NB4 (cell line): ENCODE data around the gene CDV3.

ENCODE experiments used
- DNase-seq: peaks from one replicate; pipeline ENCODE4 v3.0.0; 2010; ENCODE audit warnings: low read depth
- H3K4me3 ChIP-seq: one replicate; pipeline ENCODE4 v1.5.1; 2011; ENCODE audit warnings: mild to moderate bottlenecking, low read depth, low read length, moderate library complexity
- MYC ChIP-seq: IDR thresholded peaks from 2 replicates; pipeline ENCODE4 v1.6.1; 2011; ENCODE audit warnings: low read depth, low read length
- POLR2A ChIP-seq: IDR thresholded peaks from 2 replicates; pipeline ENCODE4 v1.6.1; 2011; ENCODE audit warnings: mild to moderate bottlenecking; ENCODE audit not compliant: insufficient read length; ENCODE audit errors: extremely low read depth
- TF ChIP-seq, protein P1 (sequence below): IDR thresholded peaks from 2 replicates; pipeline ENCODE4 v1.6.1; 2011; ENCODE audit warnings: low read depth, low read length
- TF ChIP-seq, protein P2 (sequence below): IDR thresholded peaks from one replicate; pipeline ENCODE4 v1.5.1; 2012; ENCODE audit warnings: low read depth, low read length

CDV3 gene

DNA sequence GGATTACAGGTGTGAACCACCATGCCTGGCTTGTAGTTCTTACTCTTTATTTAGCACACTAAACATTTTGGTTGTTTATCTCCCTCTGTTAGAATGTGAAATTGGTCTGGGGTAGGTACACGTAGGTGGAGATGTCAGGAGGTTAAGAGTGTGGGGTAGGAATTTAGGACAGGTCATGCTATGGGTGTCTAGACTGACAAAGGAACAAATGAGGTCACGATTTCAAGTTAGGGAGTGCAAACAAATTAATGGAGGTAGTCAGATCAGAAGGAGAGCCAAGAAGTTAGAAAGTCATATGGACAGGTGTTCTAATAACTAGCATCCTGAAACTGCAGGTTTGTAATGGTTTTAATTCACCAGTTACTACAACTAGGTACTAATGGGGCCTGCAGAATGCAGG is 19.8 kb downstream of the CDV3 start:
- TF ChIP-seq MYC, result no peak
- TF ChIP-seq, protein P1, sequence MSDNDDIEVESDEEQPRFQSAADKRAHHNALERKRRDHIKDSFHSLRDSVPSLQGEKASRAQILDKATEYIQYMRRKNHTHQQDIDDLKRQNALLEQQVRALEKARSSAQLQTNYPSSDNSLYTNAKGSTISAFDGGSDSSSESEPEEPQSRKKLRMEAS, result no peak
- TF ChIP-seq, protein P2, sequence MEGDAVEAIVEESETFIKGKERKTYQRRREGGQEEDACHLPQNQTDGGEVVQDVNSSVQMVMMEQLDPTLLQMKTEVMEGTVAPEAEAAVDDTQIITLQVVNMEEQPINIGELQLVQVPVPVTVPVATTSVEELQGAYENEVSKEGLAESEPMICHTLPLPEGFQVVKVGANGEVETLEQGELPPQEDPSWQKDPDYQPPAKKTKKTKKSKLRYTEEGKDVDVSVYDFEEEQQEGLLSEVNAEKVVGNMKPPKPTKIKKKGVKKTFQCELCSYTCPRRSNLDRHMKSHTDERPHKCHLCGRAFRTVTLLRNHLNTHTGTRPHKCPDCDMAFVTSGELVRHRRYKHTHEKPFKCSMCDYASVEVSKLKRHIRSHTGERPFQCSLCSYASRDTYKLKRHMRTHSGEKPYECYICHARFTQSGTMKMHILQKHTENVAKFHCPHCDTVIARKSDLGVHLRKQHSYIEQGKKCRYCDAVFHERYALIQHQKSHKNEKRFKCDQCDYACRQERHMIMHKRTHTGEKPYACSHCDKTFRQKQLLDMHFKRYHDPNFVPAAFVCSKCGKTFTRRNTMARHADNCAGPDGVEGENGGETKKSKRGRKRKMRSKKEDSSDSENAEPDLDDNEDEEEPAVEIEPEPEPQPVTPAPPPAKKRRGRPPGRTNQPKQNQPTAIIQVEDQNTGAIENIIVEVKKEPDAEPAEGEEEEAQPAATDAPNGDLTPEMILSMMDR, result no peak
- TF ChIP-seq POLR2A, result no peak
- DNase-seq, result no peak
- H3K4me3 ChIP-seq, result no peak overlapping the region

DNA sequence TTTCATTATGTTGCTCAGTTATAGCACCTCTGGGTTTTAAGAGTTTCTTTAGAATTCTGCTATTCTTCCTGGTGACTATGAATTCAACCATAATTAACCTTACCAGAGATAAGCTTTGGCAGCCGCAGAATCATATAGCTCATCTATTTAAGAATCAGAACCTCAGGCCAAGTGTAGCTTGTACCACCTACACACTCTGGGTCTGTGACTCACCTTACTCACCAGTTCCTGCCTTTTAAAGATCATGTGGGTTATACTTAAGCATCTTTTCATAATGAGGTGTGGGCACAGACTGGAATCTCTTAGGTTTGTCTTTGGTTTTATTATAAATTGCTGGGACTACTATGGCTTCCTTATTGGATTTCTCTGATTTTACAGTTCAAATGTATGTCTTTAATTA is 21.9 kb downstream of the CDV3 start:
- TF ChIP-seq, protein P1, result no peak
- TF ChIP-seq POLR2A, result no peak
- H3K4me3 ChIP-seq, result no peak overlapping the region
- DNase-seq, result no peak

DNA sequence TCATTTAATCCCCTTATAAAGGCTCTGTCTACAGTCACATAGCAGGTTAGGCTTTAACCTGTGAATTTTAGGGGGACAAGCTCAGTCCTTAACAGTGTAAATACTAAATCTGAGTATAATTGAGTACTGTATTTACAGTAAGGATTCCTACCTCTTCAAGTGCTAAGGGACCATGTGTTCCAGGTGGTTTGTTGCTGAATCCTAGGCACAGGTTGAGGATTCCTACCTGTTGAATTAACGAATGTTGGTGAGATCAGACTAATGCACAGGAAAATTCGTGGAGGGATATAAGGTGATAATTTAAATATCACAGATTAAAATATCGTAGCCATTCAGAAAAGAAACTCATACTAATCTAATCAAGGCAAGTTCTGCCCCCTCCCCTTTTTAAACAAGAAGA is 24.9 kb downstream of the CDV3 start:
- H3K4me3 ChIP-seq, result no peak overlapping the region
- TF ChIP-seq MYC (no peak), POLR2A (no peak)
- TF ChIP-seq, protein P1, result no peak
- TF ChIP-seq, protein P2, result no peak
- DNase-seq, result no peak

DNA sequence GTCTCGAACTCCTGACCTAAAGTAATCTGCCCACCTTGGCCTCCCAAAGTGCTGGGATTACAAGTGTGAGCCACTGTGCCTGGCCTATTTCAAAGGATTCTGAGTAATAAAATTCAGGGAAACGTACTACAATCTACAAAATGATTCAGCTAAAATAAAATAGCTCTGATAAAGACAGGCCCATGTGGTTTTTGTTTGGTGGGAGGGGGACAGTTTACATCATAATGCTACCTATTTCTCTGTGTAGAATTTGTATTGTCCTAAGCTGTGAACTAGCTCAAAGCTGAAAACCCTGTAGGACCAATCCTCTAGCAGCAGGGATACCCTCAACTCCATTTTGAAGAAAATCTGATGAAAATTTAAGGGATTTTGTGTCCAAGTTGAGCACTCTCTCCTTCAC is 25.8 kb downstream of the CDV3 start:
- TF ChIP-seq, protein P1, result no peak
- TF ChIP-seq, protein P2, result no peak
- TF ChIP-seq MYC (no peak), POLR2A (no peak)
- no peak overlapping the region for H3K4me3 ChIP-seq
- DNase-seq, result no peak

DNA sequence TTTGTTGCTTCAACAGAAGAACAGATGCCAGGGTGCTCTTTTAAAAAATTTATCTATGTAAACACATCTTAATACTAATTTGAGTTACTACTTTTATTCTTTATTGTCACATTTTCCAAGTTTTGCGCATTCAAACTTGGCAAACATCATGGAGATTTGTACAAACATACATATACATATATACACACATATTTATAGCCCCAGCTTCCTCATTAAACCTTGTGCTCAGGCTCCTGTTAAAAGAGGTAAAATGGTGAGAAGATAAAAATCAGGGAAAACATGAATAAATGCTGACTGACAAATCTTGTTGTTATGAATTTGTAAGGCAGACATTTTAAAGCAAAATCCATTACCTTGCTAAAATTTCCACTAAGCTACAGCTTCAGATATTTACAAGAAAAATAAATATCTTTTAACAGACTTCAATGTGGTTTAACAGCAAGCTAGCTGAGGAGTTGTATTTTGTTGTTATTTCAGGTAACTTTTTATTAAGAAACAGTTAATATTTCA is 27.1 kb downstream of the CDV3 start:
- TF ChIP-seq, protein P2, result no peak
- TF ChIP-seq, protein P1, result no peak
- TF ChIP-seq POLR2A, result no peak
- DNase-seq, result no peak
- H3K4me3 ChIP-seq, result no peak overlapping the region

DNA sequence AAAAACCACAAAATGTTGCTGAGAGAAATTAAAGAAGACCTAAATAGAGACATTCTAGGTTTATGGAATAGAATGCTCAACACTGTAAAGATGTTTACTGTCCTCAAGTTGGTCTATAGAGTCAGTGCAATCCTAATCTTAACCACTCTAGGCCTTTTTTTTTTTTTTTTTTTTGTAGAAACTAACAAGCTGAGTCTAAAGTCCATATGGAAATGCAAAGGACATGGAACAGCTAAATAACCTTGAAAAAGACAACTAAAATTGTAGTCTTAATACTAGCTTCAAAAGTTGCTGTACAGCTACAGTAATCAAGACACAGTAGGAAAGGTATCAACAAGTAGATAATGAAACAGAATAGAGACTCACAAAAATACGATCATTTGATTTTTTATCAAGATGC is 32.9 kb downstream of the CDV3 start:
- DNase-seq, result no peak
- no peak overlapping the region for H3K4me3 ChIP-seq
- TF ChIP-seq, protein P1, result no peak
- TF ChIP-seq MYC, result no peak
- TF ChIP-seq, protein P2, result no peak
- no peak for TF ChIP-seq POLR2A
